ENCODE results near the gene GBX2.

The GBX2 gene

DNA sequence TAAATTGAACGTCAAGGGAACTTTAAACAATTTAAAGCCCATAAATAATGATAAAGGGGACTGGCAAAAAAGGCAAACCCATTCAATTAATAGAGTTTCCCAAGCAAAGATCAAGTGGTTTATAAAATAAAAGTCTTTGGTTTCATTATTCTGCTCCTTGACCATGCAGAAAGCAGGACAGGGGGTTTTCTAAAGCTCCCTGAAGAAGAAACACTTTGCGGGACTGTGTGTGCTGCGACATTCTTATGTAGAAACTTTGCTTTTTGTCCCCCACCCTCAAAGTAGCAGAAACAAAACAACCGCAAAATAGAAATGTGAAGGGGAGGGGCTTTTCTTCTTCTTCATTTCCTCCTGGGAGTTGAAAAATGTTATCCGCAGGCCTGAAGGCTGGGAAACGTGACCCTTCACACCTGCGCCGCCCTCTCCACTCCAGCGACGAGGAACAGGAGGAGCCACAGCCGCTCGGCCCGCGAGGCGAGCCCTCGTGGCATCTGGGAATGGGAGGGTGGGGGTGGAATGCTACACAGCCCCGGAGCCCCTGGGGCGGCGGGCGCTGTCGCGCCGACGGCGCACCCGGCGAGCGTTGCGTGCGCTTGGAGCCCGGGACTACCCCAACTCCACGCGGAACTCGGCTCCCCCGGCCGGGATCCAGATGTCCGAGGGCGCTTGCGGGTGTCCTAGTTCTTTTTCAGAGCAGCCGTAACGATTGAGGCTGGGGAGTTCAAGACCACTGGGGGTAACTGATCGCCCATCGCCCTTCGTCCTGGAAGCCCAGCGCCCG lies 4.3 kb upstream of the GBX2 start:
- ATAC-seq: no peak

DNA sequence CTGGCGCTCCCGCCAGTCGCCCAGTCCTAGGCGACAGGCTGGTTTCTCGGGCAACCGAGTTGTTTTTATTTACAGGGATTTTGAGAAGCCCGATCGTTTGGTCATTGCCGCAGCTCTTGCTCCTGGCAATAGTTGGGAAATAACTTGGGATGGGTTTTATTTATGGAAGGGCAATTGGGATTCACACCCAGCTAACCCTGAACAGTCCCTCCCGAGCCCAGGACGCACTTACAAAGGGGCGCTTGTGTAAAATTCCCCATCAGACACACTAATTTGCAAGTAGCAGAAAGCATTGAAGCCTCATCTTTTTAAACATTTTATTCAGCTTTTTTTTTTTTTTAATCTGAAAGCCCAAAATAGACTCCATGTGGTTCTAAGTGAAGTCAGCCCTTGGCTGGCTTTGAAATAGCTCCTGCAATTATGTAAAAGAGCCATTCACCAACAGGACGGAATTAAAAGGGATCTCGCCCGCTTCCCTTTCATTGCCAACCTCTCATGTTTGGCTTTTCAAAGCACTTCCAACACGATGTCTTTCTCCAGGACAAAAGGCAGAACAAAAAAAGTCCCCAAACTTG lies 3.6 kb upstream of the GBX2 start:
- TF ChIP-seq, protein P1, sequence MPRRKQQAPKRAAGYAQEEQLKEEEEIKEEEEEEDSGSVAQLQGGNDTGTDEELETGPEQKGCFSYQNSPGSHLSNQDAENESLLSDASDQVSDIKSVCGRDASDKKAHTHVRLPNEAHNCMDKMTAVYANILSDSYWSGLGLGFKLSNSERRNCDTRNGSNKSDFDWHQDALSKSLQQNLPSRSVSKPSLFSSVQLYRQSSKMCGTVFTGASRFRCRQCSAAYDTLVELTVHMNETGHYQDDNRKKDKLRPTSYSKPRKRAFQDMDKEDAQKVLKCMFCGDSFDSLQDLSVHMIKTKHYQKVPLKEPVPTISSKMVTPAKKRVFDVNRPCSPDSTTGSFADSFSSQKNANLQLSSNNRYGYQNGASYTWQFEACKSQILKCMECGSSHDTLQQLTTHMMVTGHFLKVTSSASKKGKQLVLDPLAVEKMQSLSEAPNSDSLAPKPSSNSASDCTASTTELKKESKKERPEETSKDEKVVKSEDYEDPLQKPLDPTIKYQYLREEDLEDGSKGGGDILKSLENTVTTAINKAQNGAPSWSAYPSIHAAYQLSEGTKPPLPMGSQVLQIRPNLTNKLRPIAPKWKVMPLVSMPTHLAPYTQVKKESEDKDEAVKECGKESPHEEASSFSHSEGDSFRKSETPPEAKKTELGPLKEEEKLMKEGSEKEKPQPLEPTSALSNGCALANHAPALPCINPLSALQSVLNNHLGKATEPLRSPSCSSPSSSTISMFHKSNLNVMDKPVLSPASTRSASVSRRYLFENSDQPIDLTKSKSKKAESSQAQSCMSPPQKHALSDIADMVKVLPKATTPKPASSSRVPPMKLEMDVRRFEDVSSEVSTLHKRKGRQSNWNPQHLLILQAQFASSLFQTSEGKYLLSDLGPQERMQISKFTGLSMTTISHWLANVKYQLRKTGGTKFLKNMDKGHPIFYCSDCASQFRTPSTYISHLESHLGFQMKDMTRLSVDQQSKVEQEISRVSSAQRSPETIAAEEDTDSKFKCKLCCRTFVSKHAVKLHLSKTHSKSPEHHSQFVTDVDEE (CRISPR knock-in tag; IDR thresholded peaks at IDR 0.05): no peak
- TF ChIP-seq ZNF8 (CRISPR knock-in tag; IDR thresholded peaks at IDR 0.05) (no peak), ARNTL (CRISPR knock-in tag; IDR thresholded peaks at IDR 0.05; ENCODE audit: borderline replicate concordance, low read depth) (no peak), OSR1 (CRISPR knock-in tag; IDR thresholded peaks at IDR 0.05) (no peak), GLIS3 (CRISPR knock-in tag; IDR thresholded peaks at IDR 0.05) (no peak), ESRRG (CRISPR knock-in tag; IDR thresholded peaks at IDR 0.05) (no peak), ZNF565 (CRISPR knock-in tag; conservative IDR thresholded peaks at IDR 0.05; ENCODE audit: low read depth) (no peak), TOX (CRISPR knock-in tag; IDR thresholded peaks at IDR 0.05; ENCODE audit: borderline replicate concordance) (no peak), RARB (CRISPR knock-in tag; IDR thresholded peaks at IDR 0.05) (no peak), ISL1 (CRISPR knock-in tag; IDR thresholded peaks at IDR 0.05) (no peak), ZNF70 (CRISPR knock-in tag; IDR thresholded peaks at IDR 0.05) (no peak), ZFP3 (CRISPR knock-in tag; IDR thresholded peaks at IDR 0.05) (no peak)
- TF ChIP-seq, protein P2, sequence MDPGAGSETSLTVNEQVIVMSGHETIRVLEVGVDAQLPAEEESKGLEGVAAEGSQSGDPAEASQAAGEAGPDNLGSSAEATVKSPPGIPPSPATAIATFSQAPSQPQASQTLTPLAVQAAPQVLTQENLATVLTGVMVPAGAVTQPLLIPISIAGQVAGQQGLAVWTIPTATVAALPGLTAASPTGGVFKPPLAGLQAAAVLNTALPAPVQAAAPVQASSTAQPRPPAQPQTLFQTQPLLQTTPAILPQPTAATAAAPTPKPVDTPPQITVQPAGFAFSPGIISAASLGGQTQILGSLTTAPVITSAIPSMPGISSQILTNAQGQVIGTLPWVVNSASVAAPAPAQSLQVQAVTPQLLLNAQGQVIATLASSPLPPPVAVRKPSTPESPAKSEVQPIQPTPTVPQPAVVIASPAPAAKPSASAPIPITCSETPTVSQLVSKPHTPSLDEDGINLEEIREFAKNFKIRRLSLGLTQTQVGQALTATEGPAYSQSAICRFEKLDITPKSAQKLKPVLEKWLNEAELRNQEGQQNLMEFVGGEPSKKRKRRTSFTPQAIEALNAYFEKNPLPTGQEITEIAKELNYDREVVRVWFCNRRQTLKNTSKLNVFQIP (CRISPR knock-in tag; IDR thresholded peaks at IDR 0.05; ENCODE audit: borderline replicate concordance, low read depth): no peak
- TF ChIP-seq, protein P3, sequence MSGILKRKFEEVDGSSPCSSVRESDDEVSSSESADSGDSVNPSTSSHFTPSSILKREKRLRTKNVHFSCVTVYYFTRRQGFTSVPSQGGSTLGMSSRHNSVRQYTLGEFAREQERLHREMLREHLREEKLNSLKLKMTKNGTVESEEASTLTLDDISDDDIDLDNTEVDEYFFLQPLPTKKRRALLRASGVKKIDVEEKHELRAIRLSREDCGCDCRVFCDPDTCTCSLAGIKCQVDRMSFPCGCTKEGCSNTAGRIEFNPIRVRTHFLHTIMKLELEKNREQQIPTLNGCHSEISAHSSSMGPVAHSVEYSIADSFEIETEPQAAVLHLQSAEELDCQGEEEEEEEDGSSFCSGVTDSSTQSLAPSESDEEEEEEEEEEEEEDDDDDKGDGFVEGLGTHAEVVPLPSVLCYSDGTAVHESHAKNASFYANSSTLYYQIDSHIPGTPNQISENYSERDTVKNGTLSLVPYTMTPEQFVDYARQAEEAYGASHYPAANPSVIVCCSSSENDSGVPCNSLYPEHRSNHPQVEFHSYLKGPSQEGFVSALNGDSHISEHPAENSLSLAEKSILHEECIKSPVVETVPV (CRISPR knock-in tag; IDR thresholded peaks at IDR 0.05): no peak
- no peak for ATAC-seq

More for the DNA sequence above, 4.3 kb upstream of the GBX2 start:
- TF ChIP-seq ZC3H10 (CRISPR knock-in tag; IDR thresholded peaks at IDR 0.05) (no peak), ZFP30 (CRISPR knock-in tag; IDR thresholded peaks at IDR 0.05) (no peak), ZNF70 (CRISPR knock-in tag; IDR thresholded peaks at IDR 0.05) (no peak), CSDC2 (CRISPR knock-in tag; IDR thresholded peaks at IDR 0.05) (no peak), ARNTL (CRISPR knock-in tag; IDR thresholded peaks at IDR 0.05; ENCODE audit: borderline replicate concordance, low read depth) (no peak)

DNA sequence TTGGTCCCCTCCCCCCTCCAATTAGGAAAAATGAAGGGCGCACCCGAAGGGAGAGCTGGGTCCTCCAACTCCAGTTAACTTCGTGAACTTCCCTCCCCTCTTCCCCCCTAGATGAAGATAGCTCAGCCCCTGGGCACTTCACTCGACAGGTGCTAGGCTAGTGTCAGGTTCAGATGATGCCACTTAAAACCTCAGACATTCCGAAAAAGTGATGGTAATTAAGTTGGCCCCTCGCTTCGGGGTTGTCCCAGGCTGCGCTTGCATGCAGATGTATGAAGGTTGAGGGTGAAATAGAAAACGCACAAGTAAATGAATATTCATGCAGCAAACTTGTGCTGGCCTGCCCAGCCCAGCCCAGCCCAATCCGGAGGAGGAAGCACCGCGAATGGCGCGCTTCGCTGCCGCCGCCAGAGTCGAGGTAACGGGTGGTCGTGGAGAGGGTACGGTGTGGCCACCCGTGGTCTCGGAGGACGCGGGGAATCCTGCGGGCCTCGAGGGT lies 3.0 kb upstream of the GBX2 start:
- no peak for TF ChIP-seq SNAI2 (CRISPR knock-in tag; IDR thresholded peaks at IDR 0.05)
- no peak for TF ChIP-seq ZC3H10 (CRISPR knock-in tag; IDR thresholded peaks at IDR 0.05)
- no peak for TF ChIP-seq ZFP30 (CRISPR knock-in tag; IDR thresholded peaks at IDR 0.05)
- TF ChIP-seq, protein P1 (CRISPR knock-in tag; IDR thresholded peaks at IDR 0.05): no peak
- TF ChIP-seq ESRRG (CRISPR knock-in tag; IDR thresholded peaks at IDR 0.05): no peak
- TF ChIP-seq PPARA (CRISPR knock-in tag; IDR thresholded peaks at IDR 0.05; ENCODE audit: borderline replicate concordance): no peak
- no peak for TF ChIP-seq ARNTL (CRISPR knock-in tag; IDR thresholded peaks at IDR 0.05; ENCODE audit: borderline replicate concordance, low read depth)
- ATAC-seq: no peak
